PC-3 (cell line): Measurements from ENCODE around the gene MAP7. TPM values are rescaled to one million over a fixed set of nuclear protein-coding genes. Genes with fewer than 3 reads are reported as not detected.

Source experiments
- ATAC-seq: fragments of 200-7000 bp; cut with Tn5 transposase; 2 replicates; pipeline ENCODE4 v1.9.1; 2020; ENCODE audit warnings: mild to moderate bottlenecking, moderate library complexity
- BruUV-seq: library from RNA; stranded (reverse); fragments of 400-500 nt; replicated peaks from 2 replicates; lab custom pipeline; 2021; lab: Mats Ljungman, UMichigan
- CTCF ChIA-PET: fragments of 300-600 bp; sonication (Branson Sonifier 250); formaldehyde crosslinking; loops from one replicate; lab custom pipeline; 2022; ENCODE audit warnings: antibody characterized with exemption; lab: Charles Lee
- POLR2A ChIA-PET: fragments of 300-600 bp; sonication (Branson Sonifier 250); formaldehyde crosslinking; loops from one replicate; lab custom pipeline; 2022; ENCODE audit warnings: antibody characterized with exemption; ENCODE audit not compliant: unreplicated experiment; lab: Charles Lee
- DNase-seq: peaks from one replicate; pipeline ENCODE4 v3.0.0-alpha.2; 2015
- H2AFZ ChIP-seq: fragments of 300-600 bp; sonication (generic); 2 replicates; pipeline ENCODE4 v1.6.0; 2016; ENCODE audit warnings: antibody characterized with exemption, low read length
- H3F3A ChIP-seq: fragments of 300-600 bp; sonication (generic); one replicate; pipeline ENCODE4 v1.6.0; 2017; ENCODE audit warnings: antibody characterized with exemption, low read length, control low read depth, mild to moderate bottlenecking; ENCODE audit not compliant: unreplicated experiment
- H3K27ac ChIP-seq: fragments of 300-600 bp; sonication (generic); 2 replicates; pipeline ENCODE4 v1.5.1; 2016; ENCODE audit warnings: mild to moderate bottlenecking, low read length
- H3K27me3 ChIP-seq: fragments of 300-600 bp; sonication (generic); 2 replicates; pipeline ENCODE4 v1.6.1; 2016; ENCODE audit warnings: low read length, mixed read lengths
- H3K36me3 ChIP-seq: fragments of 300-600 bp; sonication (generic); 2 replicates; pipeline ENCODE4 v1.6.1; 2016; ENCODE audit warnings: low read depth, mixed run types, low read length, mixed read lengths
- H3K4me1 ChIP-seq: fragments of 300-600 bp; sonication (generic); 2 replicates; pipeline ENCODE4 v1.5.1; 2016; ENCODE audit warnings: low read length; ENCODE audit not compliant: insufficient read depth
- H3K4me2 ChIP-seq: fragments of 300-600 bp; sonication (generic); 2 replicates; pipeline ENCODE4 v1.6.0; 2016; ENCODE audit warnings: low read length
- H3K4me3 ChIP-seq: fragments of 300-600 bp; sonication (generic); 2 replicates; pipeline ENCODE4 v1.5.1; 2016; ENCODE audit warnings: mild to moderate bottlenecking, low read length, mixed read lengths
- H3K79me2 ChIP-seq: fragments of 300-600 bp; sonication (generic); 2 replicates; pipeline ENCODE4 v1.6.1; 2017; ENCODE audit warnings: low read length, mixed read lengths
- H3K9ac ChIP-seq: fragments of 300-600 bp; sonication (generic); 2 replicates; pipeline ENCODE4 v1.6.0; 2016; ENCODE audit warnings: mild to moderate bottlenecking, low read length
- H3K9me2 ChIP-seq: fragments of 300-600 bp; sonication (generic); replicated peaks from 2 replicates; pipeline ENCODE4 v1.6.1; 2016; ENCODE audit warnings: mixed run types, low read length, mixed read lengths
- H3K9me3 ChIP-seq: fragments of 300-600 bp; sonication (generic); 2 replicates; pipeline ENCODE4 v1.6.1; 2016; ENCODE audit warnings: low read length, mixed read lengths
- H4K20me1 ChIP-seq: fragments of 300-600 bp; sonication (generic); 2 replicates; pipeline ENCODE4 v1.6.1; 2016; ENCODE audit warnings: low read length, mixed read lengths
- EZH2 ChIP-seq: fragments of 300-600 bp; sonication (generic); IDR thresholded peaks from one replicate; pipeline ENCODE4 v1.6.1; 2017; ENCODE audit warnings: antibody characterized with exemption, mild to moderate bottlenecking, low read length; ENCODE audit not compliant: unreplicated experiment
- EZH2phosphoT487 ChIP-seq: fragments of 300-600 bp; sonication (generic); IDR thresholded peaks from 2 replicates; pipeline ENCODE4 v1.6.1; 2018; ENCODE audit warnings: mild to moderate bottlenecking, antibody characterized with exemption, low read length, borderline replicate concordance
- intact Hi-C: fragments of 100-400 bp; cut with micrococcal nuclease; formaldehyde crosslinking; loops from 2 replicates; pipeline ENCODE4 v1.9.0; 2023
- total RNA-seq: library from RNA; depleted of rRNA; stranded (reverse); fragments of >200 nt; gene quantifications from 2 replicates; pipeline ENCODE4 v1.2.3, GENCODE V29; 2014
- TF ChIP-seq, protein P1 (sequence below): fragments of 300-600 bp; sonication (generic); conservative IDR thresholded peaks from 2 replicates; pipeline ENCODE4 v1.5.1; 2017; ENCODE audit warnings: antibody characterized with exemption, low read depth, mild to moderate bottlenecking, low read length

Gene MAP7
- total RNA-seq, 1 experiment from 2014 or later, result 13.9 TPM

GRCh38 chr6:136477548-136477947 is 72.7 kb downstream of the MAP7 start:
- Histone ChIP-seq H4K20me1 (no peaks in the 10 kb centered on the region), H3K4me1 (no peaks in the 10 kb centered on the region), H3K27me3 (no peaks in the 10 kb centered on the region), H3K4me2 (no peak overlapping the region), H3K4me3 (no peak overlapping the region), H3K9me2 (no peaks in the 10 kb centered on the region), H2AFZ (no peak overlapping the region), H3K36me3 (no peaks in the 10 kb centered on the region), H3F3A (no peaks in the 10 kb centered on the region), H3K27ac (no peak overlapping the region), H3K9me3 (no peaks in the 10 kb centered on the region), H3K9ac (no peak overlapping the region), H3K79me2 (peaks cover 20% of the 10 kb centered on the region)
- BruUV-seq, result no TSS peak
- DNase-seq (no peak), ATAC-seq (no peak)
- ChIA-PET CTCF (no interaction called here), POLR2A (no interaction called here)
- intact Hi-C loops, result no loop called here
- no peak for TF ChIP-seq EZH2
- TF ChIP-seq, protein P1, sequence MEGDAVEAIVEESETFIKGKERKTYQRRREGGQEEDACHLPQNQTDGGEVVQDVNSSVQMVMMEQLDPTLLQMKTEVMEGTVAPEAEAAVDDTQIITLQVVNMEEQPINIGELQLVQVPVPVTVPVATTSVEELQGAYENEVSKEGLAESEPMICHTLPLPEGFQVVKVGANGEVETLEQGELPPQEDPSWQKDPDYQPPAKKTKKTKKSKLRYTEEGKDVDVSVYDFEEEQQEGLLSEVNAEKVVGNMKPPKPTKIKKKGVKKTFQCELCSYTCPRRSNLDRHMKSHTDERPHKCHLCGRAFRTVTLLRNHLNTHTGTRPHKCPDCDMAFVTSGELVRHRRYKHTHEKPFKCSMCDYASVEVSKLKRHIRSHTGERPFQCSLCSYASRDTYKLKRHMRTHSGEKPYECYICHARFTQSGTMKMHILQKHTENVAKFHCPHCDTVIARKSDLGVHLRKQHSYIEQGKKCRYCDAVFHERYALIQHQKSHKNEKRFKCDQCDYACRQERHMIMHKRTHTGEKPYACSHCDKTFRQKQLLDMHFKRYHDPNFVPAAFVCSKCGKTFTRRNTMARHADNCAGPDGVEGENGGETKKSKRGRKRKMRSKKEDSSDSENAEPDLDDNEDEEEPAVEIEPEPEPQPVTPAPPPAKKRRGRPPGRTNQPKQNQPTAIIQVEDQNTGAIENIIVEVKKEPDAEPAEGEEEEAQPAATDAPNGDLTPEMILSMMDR, result no peak
- TF ChIP-seq EZH2phosphoT487, result no peak

DNA sequence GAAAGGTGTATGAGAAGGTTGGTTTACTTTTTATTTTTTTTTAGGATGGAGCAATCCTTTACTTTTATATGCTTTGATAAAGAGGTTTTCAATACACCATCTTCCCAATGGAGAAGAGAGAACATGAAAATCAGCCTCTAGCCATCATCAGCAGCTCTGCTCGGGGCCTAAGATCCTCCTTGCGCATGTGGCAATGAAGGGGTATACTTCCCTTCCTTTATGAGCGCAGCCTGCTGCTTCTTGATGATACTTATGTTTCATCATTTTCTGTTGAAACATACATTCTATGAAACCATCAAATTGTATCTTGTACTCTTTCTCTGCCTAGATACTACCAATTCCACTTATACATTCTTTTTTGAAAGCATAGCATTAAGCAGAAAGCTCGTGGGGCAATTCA is 74.5 kb downstream of the MAP7 start:
- H3K9ac ChIP-seq, result no peak overlapping the region
- ATAC-seq (no peak), DNase-seq (no peak)
- peaks cover 20% of the 10 kb centered on the region for H3K79me2 ChIP-seq
- intact Hi-C loops, result no loop called here
- TF ChIP-seq, protein P1, result no peak
- no peak overlapping the region for H3K27ac ChIP-seq
- H3K9me2 ChIP-seq, result no peaks in the 10 kb centered on the region
- ChIA-PET POLR2A (no interaction called here), CTCF (no interaction called here)
- H3K36me3 ChIP-seq, result no peaks in the 10 kb centered on the region
- H3K4me3 ChIP-seq, result no peak overlapping the region
- H2AFZ ChIP-seq, result no peak overlapping the region
- H3K4me2 ChIP-seq, result no peak overlapping the region
- BruUV-seq, result no TSS peak
- H3F3A ChIP-seq, result no peaks in the 10 kb centered on the region
- no peaks in the 10 kb centered on the region for H3K27me3 ChIP-seq
- no peaks in the 10 kb centered on the region for H3K9me3 ChIP-seq
- H3K4me1 ChIP-seq, result no peaks in the 10 kb centered on the region
- H4K20me1 ChIP-seq, result no peaks in the 10 kb centered on the region

GRCh38 chr6:136474241-136474640 is 76.0 kb downstream of the MAP7 start:
- Histone ChIP-seq H3K4me1 (no peaks in the 10 kb centered on the region), H3F3A (no peaks in the 10 kb centered on the region), H3K79me2 (peaks cover 20% of the 10 kb centered on the region), H3K9ac (no peak overlapping the region), H3K9me2 (no peaks in the 10 kb centered on the region), H3K27me3 (no peaks in the 10 kb centered on the region), H3K4me3 (no peak overlapping the region), H3K9me3 (no peaks in the 10 kb centered on the region), H3K4me2 (no peak overlapping the region), H3K27ac (no peak overlapping the region), H2AFZ (no peak overlapping the region), H4K20me1 (no peaks in the 10 kb centered on the region), H3K36me3 (no peaks in the 10 kb centered on the region)
- TF ChIP-seq EZH2phosphoT487 (no peak), EZH2 (no peak)
- TF ChIP-seq, protein P1, result no peak
- BruUV-seq, result no TSS peak
- ATAC-seq (no peak), DNase-seq (no peak)
- POLR2A ChIA-PET, result no interaction called here
- CTCF ChIA-PET, result no interaction called here
- intact Hi-C loops, result no loop called here
